OCI-LY7 (cell line): ENCODE results near the gene KYNU. TPM values are rescaled to one million over a fixed set of nuclear protein-coding genes. Genes with fewer than 3 reads are reported as not detected.

Source experiments
- BruUV-seq: library from RNA; stranded (reverse); fragments of 400-500 nt; replicated peaks from 2 replicates; lab custom pipeline; 2021; lab: Mats Ljungman, UMichigan
- CTCF ChIA-PET: fragments of 300-600 bp; sonication (Branson Sonifier 250); formaldehyde crosslinking; loops from one replicate; lab custom pipeline; 2022; ENCODE audit warnings: antibody characterized with exemption; ENCODE audit not compliant: unreplicated experiment; lab: Charles Lee
- POLR2A ChIA-PET: fragments of 300-600 bp; sonication (Branson Sonifier 250); formaldehyde crosslinking; loops from one replicate; lab custom pipeline; 2022; ENCODE audit warnings: antibody characterized with exemption; lab: Charles Lee
- DNase-seq: peaks from one replicate; pipeline ENCODE4 v3.0.0-alpha.2; 2015; ENCODE audit warnings: low spot score
- H2AFZ ChIP-seq: fragments of 200-600 bp; sonication (generic), shearing (Covaris generic); 2 replicates; pipeline ENCODE4 v1.6.1; 2014; ENCODE audit warnings: mild to moderate bottlenecking, antibody characterized with exemption, low read length, moderate library complexity
- H3K27ac ChIP-seq: fragments of 200-600 bp; sonication (generic); 2 replicates; pipeline ENCODE4 v1.5.1; 2014; ENCODE audit warnings: mixed run types, low read depth, mild to moderate bottlenecking, moderate library complexity, low read length, inconsistent platforms; ENCODE audit not compliant: poor library complexity, severe bottlenecking
- H3K36me3 ChIP-seq: fragments of 200-600 bp; sonication (generic); 2 replicates; pipeline ENCODE4 v1.6.1; 2014; ENCODE audit warnings: mild to moderate bottlenecking, antibody characterized with exemption, low read length, moderate library complexity, mixed read lengths; ENCODE audit not compliant: insufficient read depth
- H3K4me1 ChIP-seq: fragments of 200-600 bp; sonication (generic); 2 replicates; pipeline ENCODE4 v1.5.1; 2014; ENCODE audit warnings: mild to moderate bottlenecking, low read length; ENCODE audit not compliant: insufficient read depth, poor library complexity, severe bottlenecking
- H3K4me2 ChIP-seq: fragments of 200-600 bp; sonication (generic); 2 replicates; pipeline ENCODE4 v1.6.1; 2014; ENCODE audit warnings: mild to moderate bottlenecking, low read length
- H3K4me3 ChIP-seq: fragments of 200-600 bp; sonication (generic); 2 replicates; pipeline ENCODE4 v1.5.1; 2014; ENCODE audit warnings: mild to moderate bottlenecking, low read depth, low read length; ENCODE audit not compliant: poor library complexity, severe bottlenecking
- H3K79me2 ChIP-seq: fragments of 200-600 bp; sonication (generic); 2 replicates; pipeline ENCODE4 v1.6.1; 2016; ENCODE audit warnings: low read depth, mild to moderate bottlenecking, low read length, moderate library complexity, mixed read lengths; ENCODE audit not compliant: insufficient read depth
- H3K9me2 ChIP-seq: fragments of 200-600 bp; sonication (generic); 2 replicates; pipeline ENCODE4 v1.6.1; 2016; ENCODE audit warnings: mild to moderate bottlenecking, low read length, mixed read lengths; ENCODE audit not compliant: insufficient read depth
- H3K9me3 ChIP-seq: fragments of 200-600 bp; sonication (generic); 2 replicates; pipeline ENCODE4 v1.6.1; 2014; ENCODE audit warnings: mild to moderate bottlenecking, mixed run types, low read length, mixed read lengths
- H4K20me1 ChIP-seq: fragments of 200-600 bp; sonication (generic); 2 replicates; pipeline ENCODE4 v1.6.1; 2014; ENCODE audit warnings: mild to moderate bottlenecking, antibody characterized with exemption, low read length, moderate library complexity, mixed read lengths; ENCODE audit not compliant: insufficient read depth
- EZH2phosphoT487 ChIP-seq: fragments of 200-600 bp; sonication (generic); IDR thresholded peaks from 2 replicates; pipeline ENCODE4 v1.6.1; 2018; ENCODE audit warnings: low read depth, borderline replicate concordance, mild to moderate bottlenecking, mixed run types, antibody characterized with exemption, low read length, moderate library complexity, mixed read lengths
- intact Hi-C: fragments of 100-400 bp; cut with micrococcal nuclease; formaldehyde crosslinking; loops from one replicate; pipeline ENCODE4 v1.10.0; 2022; ENCODE audit not compliant: unreplicated experiment
- total RNA-seq, 2 experiments: library from RNA; depleted of rRNA in 1 of 2; stranded (reverse); fragments of >200 nt in 1 of 2; shearing (Covaris generic) in 1 of 2; gene quantifications; 2 replicates each; pipeline ENCODE4 v1.2.3, GENCODE V29; 2014 to 2022
- TF ChIP-seq, protein P1 (sequence below): fragments of 200-600 bp; sonication (generic); conservative IDR thresholded peaks from 2 replicates; pipeline ENCODE4 v1.5.1; 2014; ENCODE audit warnings: mild to moderate bottlenecking, antibody characterized with exemption, low read length, moderate library complexity, mixed read lengths

KYNU gene
- total RNA-seq, 2 experiments from 2014 or later: 0.27 TPM; not detected in 1

DNA sequence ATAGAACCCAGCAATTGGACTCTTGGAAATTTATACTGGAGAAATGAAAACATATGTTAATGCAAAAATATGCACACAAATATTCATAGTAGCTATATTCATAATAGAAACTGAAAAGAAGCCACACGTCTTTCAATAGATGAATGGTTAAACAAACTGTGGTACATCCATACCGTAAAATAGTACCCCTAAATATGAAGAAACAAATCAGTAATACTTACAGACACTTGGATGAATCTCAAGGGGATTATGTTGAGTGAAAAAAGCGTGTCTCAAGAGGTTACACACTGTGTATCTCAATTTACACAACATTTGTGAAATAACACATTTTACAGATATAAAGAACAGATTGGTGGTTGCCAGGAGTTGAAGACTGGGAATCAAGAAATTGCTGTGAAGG is 190.6 kb downstream of the KYNU start:
- no peak for DNase-seq
- H3K36me3 ChIP-seq: no peaks in the 10 kb centered on the region
- intact Hi-C loops: no loop called here
- H3K79me2 ChIP-seq: no peaks in the 10 kb centered on the region
- peaks cover 10% of the 10 kb centered on the region; the same call in 1 of the 2 replicates for H3K9me3 ChIP-seq
- TF ChIP-seq EZH2phosphoT487: no peak
- TF ChIP-seq, protein P1, sequence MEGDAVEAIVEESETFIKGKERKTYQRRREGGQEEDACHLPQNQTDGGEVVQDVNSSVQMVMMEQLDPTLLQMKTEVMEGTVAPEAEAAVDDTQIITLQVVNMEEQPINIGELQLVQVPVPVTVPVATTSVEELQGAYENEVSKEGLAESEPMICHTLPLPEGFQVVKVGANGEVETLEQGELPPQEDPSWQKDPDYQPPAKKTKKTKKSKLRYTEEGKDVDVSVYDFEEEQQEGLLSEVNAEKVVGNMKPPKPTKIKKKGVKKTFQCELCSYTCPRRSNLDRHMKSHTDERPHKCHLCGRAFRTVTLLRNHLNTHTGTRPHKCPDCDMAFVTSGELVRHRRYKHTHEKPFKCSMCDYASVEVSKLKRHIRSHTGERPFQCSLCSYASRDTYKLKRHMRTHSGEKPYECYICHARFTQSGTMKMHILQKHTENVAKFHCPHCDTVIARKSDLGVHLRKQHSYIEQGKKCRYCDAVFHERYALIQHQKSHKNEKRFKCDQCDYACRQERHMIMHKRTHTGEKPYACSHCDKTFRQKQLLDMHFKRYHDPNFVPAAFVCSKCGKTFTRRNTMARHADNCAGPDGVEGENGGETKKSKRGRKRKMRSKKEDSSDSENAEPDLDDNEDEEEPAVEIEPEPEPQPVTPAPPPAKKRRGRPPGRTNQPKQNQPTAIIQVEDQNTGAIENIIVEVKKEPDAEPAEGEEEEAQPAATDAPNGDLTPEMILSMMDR: no peak
- no peak overlapping the region for H3K4me3 ChIP-seq
- ChIA-PET CTCF (no interaction called here), POLR2A (no interaction called here)
- H4K20me1 ChIP-seq: no peaks in the 10 kb centered on the region
- no peak overlapping the region for H3K4me2 ChIP-seq
- H3K27ac ChIP-seq: no peak overlapping the region
- no TSS peak for BruUV-seq
- no peaks in the 10 kb centered on the region for H3K4me1 ChIP-seq
- H3K9me2 ChIP-seq: no peaks in the 10 kb centered on the region; the same call in 1 of the 2 replicates
- peak overlapping the region; percentile 44; the same call in 1 of the 2 replicates for H2AFZ ChIP-seq

DNA sequence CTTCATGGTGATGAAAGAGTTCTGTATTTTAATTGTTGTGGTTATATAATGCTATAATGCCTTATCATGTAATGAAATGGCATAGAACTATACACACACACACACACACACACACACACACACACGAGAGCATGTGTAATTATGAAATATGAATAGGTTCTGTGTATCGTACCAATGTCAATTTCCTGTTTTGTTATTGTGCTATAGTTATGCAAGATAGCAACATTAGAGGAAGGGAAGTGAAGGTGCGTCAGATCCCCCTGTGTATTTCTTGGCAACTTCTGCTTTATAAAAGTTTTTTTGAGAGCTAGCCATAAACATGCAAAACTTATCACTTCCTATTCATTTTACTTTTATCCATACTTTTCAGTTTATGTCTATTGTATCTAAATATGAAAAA is 191.0 kb downstream of the KYNU start:
- no peak for TF ChIP-seq EZH2phosphoT487
- TF ChIP-seq, protein P1: no peak
- Histone ChIP-seq H3K9me2 (no peaks in the 10 kb centered on the region; the same call in 1 of the 2 replicates), H3K4me2 (no peak overlapping the region), H4K20me1 (no peaks in the 10 kb centered on the region), H3K36me3 (no peaks in the 10 kb centered on the region), H3K27ac (no peak overlapping the region), H3K79me2 (no peaks in the 10 kb centered on the region), H3K9me3 (peaks cover 10% of the 10 kb centered on the region; the same call in 1 of the 2 replicates), H3K4me1 (no peaks in the 10 kb centered on the region), H3K4me3 (no peak overlapping the region), H2AFZ (peak overlapping the region; percentile 44; the same call in 1 of the 2 replicates)
- ChIA-PET POLR2A (no interaction called here), CTCF (no interaction called here)
- intact Hi-C loops: no loop called here
- DNase-seq: peak; percentile 5
- no TSS peak for BruUV-seq

DNA sequence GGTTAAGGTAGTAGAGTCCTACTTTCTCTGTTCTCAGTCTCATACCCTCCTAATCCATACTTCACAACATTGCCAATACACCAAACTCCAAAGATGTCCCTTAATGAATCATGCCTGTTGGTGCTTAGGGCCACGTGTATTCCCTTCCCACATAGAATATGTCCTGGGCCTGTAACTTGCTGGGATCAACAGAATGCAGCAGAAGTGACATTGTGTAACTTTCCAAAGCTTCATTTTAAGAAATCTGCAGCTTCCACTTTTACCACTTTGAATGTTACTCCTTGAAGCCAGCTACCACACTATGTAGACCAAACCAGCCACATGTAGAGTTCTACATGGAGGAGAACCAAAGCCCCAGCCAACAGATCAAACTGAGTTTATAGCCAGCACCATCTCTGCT is 193.2 kb downstream of the KYNU start:
- Histone ChIP-seq H3K4me2 (no peak overlapping the region), H3K4me3 (no peak overlapping the region), H3K4me1 (no peaks in the 10 kb centered on the region), H3K9me2 (no peaks in the 10 kb centered on the region; the same call in 1 of the 2 replicates), H3K79me2 (no peaks in the 10 kb centered on the region), H2AFZ (no peak overlapping the region), H3K36me3 (no peaks in the 10 kb centered on the region), H3K27ac (no peak overlapping the region), H4K20me1 (no peaks in the 10 kb centered on the region), H3K9me3 (no peaks in the 10 kb centered on the region)
- ChIA-PET CTCF (no interaction called here), POLR2A (interaction anchor here (0.7 kb wide), 1 partner anchor 155 kb away, joined by 4 read pairs; no protein-coding TSS in a partner anchor)
- intact Hi-C loops: no loop called here
- TF ChIP-seq EZH2phosphoT487: no peak
- TF ChIP-seq, protein P1: no peak
- BruUV-seq: no TSS peak
- DNase-seq: no peak
